HG03066 (cell line): Measurements from ENCODE around the gene PBX1.

Experiments
- ATAC-seq: cut with Tn5 transposase; IDR thresholded peaks from one replicate; pipeline ENCODE4 v1.9.1; 2021; ENCODE audit warnings: low read depth; ENCODE audit not compliant: unreplicated experiment

The PBX1 gene

DNA sequence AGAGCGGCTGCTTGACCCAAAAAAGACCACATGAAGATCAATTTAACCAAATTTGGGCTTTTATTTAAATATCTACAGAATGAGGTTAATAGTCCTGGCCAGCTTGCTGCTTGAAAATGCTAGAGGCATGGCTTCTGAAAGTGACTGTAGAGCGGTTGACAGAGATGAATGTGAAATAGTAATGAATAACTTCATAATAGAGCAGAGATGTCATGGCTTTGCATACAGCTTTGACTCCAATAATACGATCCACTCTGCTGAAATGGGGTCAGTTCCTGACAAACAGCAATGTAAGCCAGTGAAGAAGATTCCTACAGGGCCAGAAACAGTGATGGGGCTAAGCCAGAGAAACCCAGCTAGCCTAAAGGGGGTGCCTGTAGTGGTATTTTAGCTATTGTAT, 183.8 kb downstream of the PBX1 start:
- ATAC-seq: no peak

GRCh38 chr1:164743976-164744375, 185.0 kb downstream of the PBX1 start:
- ATAC-seq: no peak

DNA sequence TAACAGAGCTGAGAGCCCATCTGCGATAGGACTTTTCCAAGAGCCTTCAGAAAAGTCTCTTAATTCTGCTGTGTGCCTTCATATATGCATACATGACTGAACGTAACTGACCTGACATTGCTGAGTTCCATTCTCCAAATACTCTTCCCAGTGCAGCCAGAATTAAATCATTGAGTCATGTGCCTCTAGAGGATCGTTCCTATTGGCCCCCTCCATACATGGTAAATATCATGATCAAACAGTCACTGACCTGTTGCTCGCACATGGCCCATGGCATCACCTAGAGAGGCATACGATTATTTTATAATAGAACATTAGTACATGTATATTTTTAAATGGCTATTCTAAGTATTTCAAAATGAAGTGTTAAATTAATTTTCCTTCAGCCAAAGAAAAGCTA, 186.8 kb downstream of the PBX1 start:
- no peak for ATAC-seq

DNA sequence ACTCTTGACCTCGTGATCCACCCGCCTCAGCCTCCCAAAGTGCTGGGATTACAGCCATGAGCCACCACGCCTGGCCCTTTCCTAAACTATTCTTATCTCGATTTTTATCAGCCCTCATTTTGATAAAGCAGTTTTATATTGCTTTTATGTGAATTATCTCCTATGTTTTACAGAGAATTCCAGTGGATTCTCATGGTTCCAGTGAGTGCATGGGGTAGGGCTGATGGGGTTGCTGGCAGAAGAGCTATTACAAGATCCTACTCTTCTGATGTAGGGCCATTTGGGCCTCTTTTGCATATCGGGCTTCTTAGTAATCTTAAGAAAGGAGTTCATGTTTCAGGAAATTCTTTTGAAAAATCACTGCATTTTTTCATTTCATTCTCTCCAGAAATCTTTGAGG, 187.6 kb downstream of the PBX1 start:
- ATAC-seq: no peak

GRCh38 chr1:164748253-164748899, 189.4 kb downstream of the PBX1 start:
- no peak for ATAC-seq

DNA sequence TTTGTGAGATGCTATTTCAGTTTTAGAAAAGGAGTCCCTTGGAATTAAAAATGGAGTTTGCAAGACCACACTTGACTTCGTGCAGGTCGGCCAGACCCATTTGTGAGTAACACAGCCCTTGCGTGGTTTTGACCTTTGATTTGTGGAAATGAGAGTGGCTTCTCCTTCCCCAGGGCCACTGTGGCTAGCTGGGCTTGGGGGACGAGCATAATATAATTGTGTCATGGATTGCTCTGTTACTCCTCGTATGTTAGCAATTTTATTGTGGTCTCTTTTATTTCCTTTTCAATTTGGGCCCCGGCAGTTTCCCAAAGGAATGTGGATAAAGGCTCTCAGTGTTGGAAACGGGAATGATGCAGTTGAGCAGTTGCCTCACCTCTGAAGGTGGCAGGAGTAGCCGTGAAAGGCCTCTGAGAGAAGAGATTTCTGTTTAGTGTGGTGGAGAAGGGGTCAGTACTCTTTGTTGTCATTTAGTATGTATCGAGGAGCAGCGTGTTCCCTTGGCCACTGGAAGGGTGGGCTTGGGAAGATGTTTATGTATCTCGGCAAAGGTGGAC, 194.6 kb downstream of the PBX1 start:
- no peak for ATAC-seq

GRCh38 chr1:164754088-164754600, 195.2 kb downstream of the PBX1 start:
- no peak for ATAC-seq

DNA sequence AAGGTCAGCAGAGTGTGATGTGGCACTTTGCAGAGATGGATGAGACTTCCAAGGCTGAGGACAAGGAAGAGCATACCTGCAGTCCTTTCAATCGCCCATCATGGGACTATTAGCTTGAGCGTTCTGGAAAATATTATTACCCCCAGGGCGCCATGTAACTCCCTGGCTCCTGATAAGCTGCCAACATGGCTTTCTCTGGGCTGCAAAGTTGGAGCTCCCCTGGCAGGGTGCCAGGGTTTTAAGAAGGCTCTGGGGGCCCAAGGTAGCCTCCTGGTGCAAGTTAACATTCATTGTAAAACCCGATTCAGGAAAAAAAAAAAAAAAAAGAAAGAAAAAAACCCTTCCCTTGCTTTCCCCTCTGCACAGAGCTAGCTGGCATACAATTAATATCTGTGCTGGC, 196.7 kb downstream of the PBX1 start:
- no peak for ATAC-seq

DNA sequence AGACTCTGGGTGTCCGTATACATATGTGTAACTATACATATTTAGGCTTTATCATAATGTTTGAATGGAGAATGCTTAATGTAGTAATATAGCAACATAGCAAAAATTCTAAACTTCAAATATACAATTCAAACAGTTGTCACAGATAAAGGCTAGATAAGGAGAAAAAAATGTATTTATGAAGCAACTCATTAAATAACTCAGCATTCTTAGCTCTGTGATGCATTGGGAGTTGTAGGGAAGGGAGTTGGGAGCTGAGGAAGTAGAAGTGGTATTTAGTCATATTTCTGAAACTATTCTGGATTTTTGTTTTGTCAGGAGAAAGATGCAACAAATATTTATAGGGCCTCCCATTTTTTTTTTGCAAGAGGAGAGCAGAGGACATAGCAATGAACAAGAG, 197.8 kb downstream of the PBX1 start:
- no peak for ATAC-seq

DNA sequence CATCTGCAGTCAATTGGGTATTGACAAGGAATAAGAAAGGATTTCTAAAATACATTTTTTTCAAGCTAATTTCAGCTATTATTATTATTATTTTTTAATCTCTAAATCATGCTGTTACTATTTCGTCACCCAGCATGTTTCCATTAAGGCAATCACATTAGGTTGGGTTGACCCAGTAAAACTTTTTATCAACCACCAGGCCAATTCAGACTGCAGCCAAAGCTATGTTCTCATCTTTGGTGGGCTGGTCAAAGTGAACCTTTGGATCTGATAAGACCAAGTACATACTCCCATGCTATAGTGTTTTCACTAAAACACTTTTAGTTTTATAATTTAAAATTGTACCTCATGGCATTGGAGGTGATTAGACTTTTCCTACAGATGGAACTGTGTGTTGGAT, 198.6 kb downstream of the PBX1 start:
- ATAC-seq: no peak

DNA sequence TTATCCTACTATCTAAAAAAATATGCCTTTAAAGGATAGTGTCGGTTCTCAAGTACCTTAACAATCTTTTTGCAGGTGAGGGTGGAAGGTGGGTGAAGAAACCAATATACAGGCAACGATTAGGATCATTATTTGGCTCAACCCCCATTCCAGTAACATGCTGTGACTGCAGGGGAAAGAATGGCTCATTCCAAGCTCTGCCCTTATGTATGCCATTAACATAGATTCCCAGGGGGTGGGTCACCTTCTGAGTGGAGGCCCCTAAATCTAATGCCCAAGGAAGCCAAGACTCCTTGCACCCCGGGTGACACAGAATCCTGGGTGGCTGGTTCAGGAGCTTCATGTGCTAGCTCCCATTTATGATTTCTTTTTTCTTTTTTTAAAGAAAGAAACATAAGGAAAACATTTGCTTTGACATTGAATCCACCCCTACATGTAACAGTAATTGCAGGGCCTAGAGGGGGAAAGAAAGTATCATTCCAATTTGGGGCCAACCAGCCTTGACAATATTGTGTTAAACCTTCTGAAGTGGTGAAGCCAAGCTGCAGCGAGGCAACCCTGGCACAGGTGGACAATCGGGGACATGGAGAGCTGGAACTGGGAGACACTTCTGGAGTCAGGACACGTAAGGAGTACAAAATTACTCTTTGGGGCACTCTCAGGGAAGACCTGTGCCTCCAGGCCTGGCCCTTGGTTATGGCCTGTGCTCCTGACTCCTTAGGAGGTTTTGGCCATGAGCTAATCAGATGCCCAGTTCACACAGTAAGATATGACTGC, 200.3 kb downstream of the PBX1 start:
- ATAC-seq: no peak

DNA sequence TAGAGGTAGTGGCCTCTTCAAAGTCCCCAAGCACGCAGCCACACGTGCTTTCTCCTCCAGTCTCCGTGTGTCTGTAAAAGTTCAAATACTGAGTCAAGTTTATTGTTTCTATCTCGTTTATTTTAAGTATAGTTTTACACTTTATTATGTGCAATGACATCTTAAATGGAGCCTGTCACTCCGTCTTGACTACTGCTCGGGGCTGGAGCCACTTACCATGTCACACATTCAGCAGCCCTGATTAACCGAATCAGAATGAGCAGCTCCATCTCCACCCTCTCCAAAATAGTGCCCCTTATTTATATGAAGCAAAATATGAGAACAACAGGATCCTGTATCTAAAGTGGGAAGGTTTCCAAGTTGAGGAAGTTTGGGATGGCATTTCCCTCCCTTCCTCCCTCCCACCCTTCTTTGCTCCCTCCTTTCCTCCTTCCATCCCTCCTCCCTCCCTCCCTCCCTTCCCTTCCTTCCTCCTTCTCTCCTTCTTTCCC, 201.0 kb downstream of the PBX1 start:
- ATAC-seq: no peak

DNA sequence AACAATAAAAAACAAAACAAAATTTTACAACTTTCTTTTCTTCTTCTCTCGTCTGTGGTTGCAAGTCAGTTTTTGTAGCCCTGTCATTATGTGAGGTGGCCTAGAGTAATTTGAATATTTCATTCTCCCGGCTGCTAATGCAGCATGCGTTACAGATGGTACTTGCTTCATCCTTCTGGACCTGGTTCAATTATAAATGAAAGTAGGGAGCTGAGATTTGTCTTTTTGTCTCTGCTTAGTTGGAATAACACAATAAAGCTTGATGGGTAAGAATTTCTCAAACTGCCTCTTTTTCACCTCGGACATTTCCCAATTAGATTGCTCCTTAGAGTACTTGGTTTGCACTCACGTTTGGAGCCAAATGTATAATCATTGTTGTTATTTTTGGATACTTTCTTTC, 201.6 kb downstream of the PBX1 start:
- ATAC-seq: no peak

DNA sequence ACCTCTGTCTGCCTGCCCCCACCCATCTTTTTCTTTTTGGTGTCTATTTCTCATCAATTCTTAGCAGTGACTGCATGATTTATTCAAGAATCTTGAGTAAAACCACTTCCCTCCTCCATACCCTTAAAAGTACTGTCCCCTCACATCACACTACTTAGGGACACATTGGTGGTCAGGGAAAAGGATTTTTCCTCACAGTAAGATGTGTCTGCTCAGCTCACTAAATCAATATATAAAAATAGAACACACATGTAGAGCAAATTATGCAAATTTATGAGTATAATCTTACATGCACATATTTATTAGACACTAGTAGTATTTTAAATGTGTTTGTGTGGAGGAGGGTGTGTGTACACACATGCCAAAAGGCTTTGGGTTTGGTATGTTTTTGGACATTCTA, 202.0 kb downstream of the PBX1 start:
- ATAC-seq: no peak

GRCh38 chr1:164763098-164763497, 204.1 kb downstream of the PBX1 start:
- ATAC-seq: no peak

- ATAC-seq: no peak
Measured at GRCh38 chr1:164764333-164764732, 205.3 kb downstream of the PBX1 start.

GRCh38 chr1:164765557-164765956, 206.6 kb downstream of the PBX1 start:
- no peak for ATAC-seq

DNA sequence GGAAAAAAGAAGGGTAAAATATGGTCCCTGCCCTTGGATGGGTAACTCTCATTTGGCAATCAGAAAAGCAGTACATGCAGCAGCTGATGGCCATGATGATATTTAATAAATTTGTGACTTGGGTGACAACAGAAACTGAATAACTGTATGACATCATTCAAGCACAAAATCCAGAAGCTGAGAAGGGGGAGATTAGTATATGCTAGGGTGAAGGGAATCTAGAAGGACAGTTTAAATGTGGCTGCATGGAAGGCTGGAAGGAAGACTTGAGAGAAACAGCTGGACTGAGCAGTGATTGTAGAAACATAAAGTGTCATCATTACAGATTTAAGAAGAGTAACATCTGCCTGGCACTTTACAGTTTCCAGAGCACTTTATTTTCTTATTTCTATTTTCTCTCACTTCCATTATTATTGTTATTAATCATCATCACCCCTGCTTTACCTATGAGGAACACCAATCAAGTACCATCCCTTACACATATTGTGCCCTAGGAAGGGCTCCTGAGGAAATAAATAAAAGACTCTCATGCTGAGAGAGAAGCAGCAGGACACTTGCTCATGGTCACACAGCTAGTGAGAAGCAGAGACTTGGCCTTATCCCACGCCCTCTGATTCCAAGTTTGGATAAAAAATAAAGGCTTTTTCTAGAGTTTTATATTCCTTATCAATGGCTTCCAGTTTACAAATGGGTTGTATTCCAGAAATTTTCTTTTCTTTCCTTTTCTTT, 207.2 kb downstream of the PBX1 start:
- ATAC-seq: no peak

GRCh38 chr1:164767752-164768402, 208.9 kb downstream of the PBX1 start:
- no peak for ATAC-seq

- no peak for ATAC-seq
Measured at GRCh38 chr1:164768619-164769018, 209.6 kb downstream of the PBX1 start.
